GM23338 (cell line): ENCODE results near the gene AKAP13.

Source experiments
- CREB1 ChIP-seq: fragments of 250-450 bp; sonication (Bioruptor Pico); IDR thresholded peaks from 2 replicates; pipeline ENCODE4 v1.5.0; 2020; ENCODE audit warnings: low read depth, mild to moderate bottlenecking, moderate library complexity
- EZH2 ChIP-seq: fragments of 200-600 bp; sonication (generic); IDR thresholded peaks from one replicate; pipeline ENCODE4 v1.8.0; 2017; ENCODE audit warnings: antibody characterized with exemption, mild to moderate bottlenecking, low read depth; ENCODE audit not compliant: unreplicated experiment
- EZH2phosphoT487 ChIP-seq: fragments of 200-600 bp; sonication (generic); IDR thresholded peaks from one replicate; pipeline ENCODE4 v1.8.1; 2018; ENCODE audit warnings: antibody characterized with exemption; ENCODE audit not compliant: unreplicated experiment
- JUNB ChIP-seq: IDR thresholded peaks from one replicate; pipeline ENCODE4 v1.6.1; 2016; ENCODE audit warnings: antibody characterized with exemption; ENCODE audit not compliant: unreplicated experiment
- POLR2AphosphoS5 ChIP-seq: IDR thresholded peaks from 2 replicates; pipeline ENCODE4 v1.6.1; 2016; ENCODE audit warnings: antibody characterized with exemption, low read depth
- STAT1 ChIP-seq: IDR thresholded peaks from one replicate; pipeline ENCODE4 v1.6.1; 2016; ENCODE audit warnings: antibody characterized with exemption; ENCODE audit not compliant: unreplicated experiment
- ZNF114 ChIP-seq: fragments of 250-450 bp; sonication (Bioruptor Pico); IDR thresholded peaks from 2 replicates; pipeline ENCODE4 v1.5.0; 2020; ENCODE audit warnings: mild to moderate bottlenecking, moderate library complexity
- ZNF331 ChIP-seq: fragments of 250-450 bp; sonication (Bioruptor Pico); IDR thresholded peaks from 2 replicates; pipeline ENCODE4 v1.5.0; 2020; ENCODE audit warnings: low read depth, mild to moderate bottlenecking, moderate library complexity
- TF ChIP-seq, protein P1 (sequence below), 2 experiments: fragments of 200-600 bp in 1 of 2; sonication (generic) in 1 of 2; conservative IDR thresholded peaks; 2 replicates each; pipeline versions ENCODE4 v1.5.1 to v1.6.1; 2016 to 2017; ENCODE audit warnings: antibody characterized with exemption in 2 of 2, low read depth in 2 of 2, mild to moderate bottlenecking in 2 of 2, moderate library complexity in 1 of 2
- TF ChIP-seq, protein P2 (sequence below): IDR thresholded peaks from one replicate; pipeline ENCODE4 v1.6.1; 2018; ENCODE audit warnings: antibody characterized with exemption; ENCODE audit not compliant: unreplicated experiment

GRCh38 chr15:85604194-85604593, 223.8 kb downstream of the AKAP13 start:
- TF ChIP-seq, protein P1, sequence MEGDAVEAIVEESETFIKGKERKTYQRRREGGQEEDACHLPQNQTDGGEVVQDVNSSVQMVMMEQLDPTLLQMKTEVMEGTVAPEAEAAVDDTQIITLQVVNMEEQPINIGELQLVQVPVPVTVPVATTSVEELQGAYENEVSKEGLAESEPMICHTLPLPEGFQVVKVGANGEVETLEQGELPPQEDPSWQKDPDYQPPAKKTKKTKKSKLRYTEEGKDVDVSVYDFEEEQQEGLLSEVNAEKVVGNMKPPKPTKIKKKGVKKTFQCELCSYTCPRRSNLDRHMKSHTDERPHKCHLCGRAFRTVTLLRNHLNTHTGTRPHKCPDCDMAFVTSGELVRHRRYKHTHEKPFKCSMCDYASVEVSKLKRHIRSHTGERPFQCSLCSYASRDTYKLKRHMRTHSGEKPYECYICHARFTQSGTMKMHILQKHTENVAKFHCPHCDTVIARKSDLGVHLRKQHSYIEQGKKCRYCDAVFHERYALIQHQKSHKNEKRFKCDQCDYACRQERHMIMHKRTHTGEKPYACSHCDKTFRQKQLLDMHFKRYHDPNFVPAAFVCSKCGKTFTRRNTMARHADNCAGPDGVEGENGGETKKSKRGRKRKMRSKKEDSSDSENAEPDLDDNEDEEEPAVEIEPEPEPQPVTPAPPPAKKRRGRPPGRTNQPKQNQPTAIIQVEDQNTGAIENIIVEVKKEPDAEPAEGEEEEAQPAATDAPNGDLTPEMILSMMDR (conservative IDR thresholded peaks at IDR 0.05; ENCODE audit: low read depth in 2 of 2) = no peak
- no peak for TF ChIP-seq POLR2AphosphoS5
- TF ChIP-seq, protein P2, sequence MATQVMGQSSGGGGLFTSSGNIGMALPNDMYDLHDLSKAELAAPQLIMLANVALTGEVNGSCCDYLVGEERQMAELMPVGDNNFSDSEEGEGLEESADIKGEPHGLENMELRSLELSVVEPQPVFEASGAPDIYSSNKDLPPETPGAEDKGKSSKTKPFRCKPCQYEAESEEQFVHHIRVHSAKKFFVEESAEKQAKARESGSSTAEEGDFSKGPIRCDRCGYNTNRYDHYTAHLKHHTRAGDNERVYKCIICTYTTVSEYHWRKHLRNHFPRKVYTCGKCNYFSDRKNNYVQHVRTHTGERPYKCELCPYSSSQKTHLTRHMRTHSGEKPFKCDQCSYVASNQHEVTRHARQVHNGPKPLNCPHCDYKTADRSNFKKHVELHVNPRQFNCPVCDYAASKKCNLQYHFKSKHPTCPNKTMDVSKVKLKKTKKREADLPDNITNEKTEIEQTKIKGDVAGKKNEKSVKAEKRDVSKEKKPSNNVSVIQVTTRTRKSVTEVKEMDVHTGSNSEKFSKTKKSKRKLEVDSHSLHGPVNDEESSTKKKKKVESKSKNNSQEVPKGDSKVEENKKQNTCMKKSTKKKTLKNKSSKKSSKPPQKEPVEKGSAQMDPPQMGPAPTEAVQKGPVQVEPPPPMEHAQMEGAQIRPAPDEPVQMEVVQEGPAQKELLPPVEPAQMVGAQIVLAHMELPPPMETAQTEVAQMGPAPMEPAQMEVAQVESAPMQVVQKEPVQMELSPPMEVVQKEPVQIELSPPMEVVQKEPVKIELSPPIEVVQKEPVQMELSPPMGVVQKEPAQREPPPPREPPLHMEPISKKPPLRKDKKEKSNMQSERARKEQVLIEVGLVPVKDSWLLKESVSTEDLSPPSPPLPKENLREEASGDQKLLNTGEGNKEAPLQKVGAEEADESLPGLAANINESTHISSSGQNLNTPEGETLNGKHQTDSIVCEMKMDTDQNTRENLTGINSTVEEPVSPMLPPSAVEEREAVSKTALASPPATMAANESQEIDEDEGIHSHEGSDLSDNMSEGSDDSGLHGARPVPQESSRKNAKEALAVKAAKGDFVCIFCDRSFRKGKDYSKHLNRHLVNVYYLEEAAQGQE = no peak
- TF ChIP-seq EZH2 = no peak
- no peak for TF ChIP-seq CREB1
- no peak for TF ChIP-seq ZNF331
- TF ChIP-seq ZNF114 (CRISPR knock-in tag) = no peak
- TF ChIP-seq STAT1 = no peak
- TF ChIP-seq EZH2phosphoT487 = no peak
- no peak for TF ChIP-seq JUNB
